Stimulated activated CD4-positive, alpha-beta T cell treated with anti-CD3 and anti-CD28 coated beads, Interleukin-2, amount 100 ng/mL, for 4 hours (primary cell): ENCODE measurements around the gene CSPG4.
A peak's percentile ranks its signal among the peaks of the same experiment; 100 is the strongest.
"Not testable (repeated sequence)": the region's sequence is repeated elsewhere in the genome, so short reads cannot be mapped to it uniquely, and the experiment has no call there.

Experiments
- DNase-seq: peaks from one replicate; pipeline ENCODE4 v3.0.0-alpha.2; 2020; ENCODE audit warnings: low read depth

The CSPG4 gene

GRCh38 chr15:75738014-75738646 is 25.5 kb upstream of the CSPG4 start:
- DNase-seq: no peak

GRCh38 chr15:75737116-75738013 is 24.7 kb upstream of the CSPG4 start:
- not testable (repeated sequence) for DNase-seq

GRCh38 chr15:75736256-75736655 is 23.6 kb upstream of the CSPG4 start:
- DNase-seq: no peak

GRCh38 chr15:75734861-75735760 is 22.5 kb upstream of the CSPG4 start:
- not testable (repeated sequence) for DNase-seq

- no peak for DNase-seq
Measured at GRCh38 chr15:75733761-75734651, 21.4 kb upstream of the CSPG4 start.

GRCh38 chr15:75732809-75733451 is 20.3 kb upstream of the CSPG4 start:
- DNase-seq: peak; percentile 16

GRCh38 chr15:75732177-75732808 is 19.6 kb upstream of the CSPG4 start:
- no peak for DNase-seq

GRCh38 chr15:75731248-75732151 is 18.9 kb upstream of the CSPG4 start:
- no peak for DNase-seq

GRCh38 chr15:75730376-75731247 is 18.0 kb upstream of the CSPG4 start:
- DNase-seq: not testable (repeated sequence)

- no peak for DNase-seq
Measured at GRCh38 chr15:75729326-75730069, 16.9 kb upstream of the CSPG4 start.

- DNase-seq: peak; percentile 55
Measured at GRCh38 chr15:75727851-75728715, 15.4 kb upstream of the CSPG4 start.

- DNase-seq: no peak
Measured at GRCh38 chr15:75727031-75727531, 14.4 kb upstream of the CSPG4 start.

GRCh38 chr15:75725719-75726607 is 13.3 kb upstream of the CSPG4 start:
- no peak for DNase-seq

GRCh38 chr15:75725006-75725718 is 12.5 kb upstream of the CSPG4 start:
- DNase-seq: no peak
